Activated CD4-positive, CD25-positive, alpha-beta regulatory T cell treated with anti-CD3 and anti-CD28 coated beads, Interleukin-2, amount 50 U/mL, for 16 hours (primary cell): Measurements from ENCODE around the gene PLAGL1.

Experiments
- DNase-seq: peaks from one replicate; pipeline ENCODE4 v3.0.0-alpha.2; 2020; ENCODE audit warnings: low read depth, low spot score

PLAGL1 gene

GRCh38 chr6:143966312-143966711, 41.7 kb downstream of the PLAGL1 start:
- no peak for DNase-seq

GRCh38 chr6:143965503-143966171, 42.4 kb downstream of the PLAGL1 start:
- no peak for DNase-seq

- DNase-seq: no peak
Observed at GRCh38 chr6:143964674-143965081, 43.4 kb downstream of the PLAGL1 start.

- DNase-seq: no peak
Observed at GRCh38 chr6:143963158-143963919, 44.7 kb downstream of the PLAGL1 start.

GRCh38 chr6:143961886-143962878, 45.9 kb downstream of the PLAGL1 start:
- no peak for DNase-seq

- DNase-seq: no peak
Observed at GRCh38 chr6:143961066-143961465, 47.0 kb downstream of the PLAGL1 start.

- DNase-seq: no peak
Observed at GRCh38 chr6:143959927-143960326, 48.1 kb downstream of the PLAGL1 start.

- DNase-seq: no peak
Observed at GRCh38 chr6:143958839-143959399, 49.1 kb downstream of the PLAGL1 start.

GRCh38 chr6:143957679-143958274, 50.3 kb downstream of the PLAGL1 start:
- no peak for DNase-seq

GRCh38 chr6:143955971-143956370, 52.1 kb downstream of the PLAGL1 start:
- no peak for DNase-seq

- no peak for DNase-seq
Observed at GRCh38 chr6:143953922-143954321, 54.1 kb downstream of the PLAGL1 start.

GRCh38 chr6:143952947-143953701, 54.9 kb downstream of the PLAGL1 start:
- no peak for DNase-seq

- no peak for DNase-seq
Observed at GRCh38 chr6:143952060-143952778, 55.8 kb downstream of the PLAGL1 start.

- no peak for DNase-seq
Observed at GRCh38 chr6:143950875-143951274, 57.2 kb downstream of the PLAGL1 start.

- DNase-seq: no peak
Observed at GRCh38 chr6:143949962-143950361, 58.1 kb downstream of the PLAGL1 start.

- DNase-seq: no peak
Observed at GRCh38 chr6:143949535-143949934, 58.5 kb downstream of the PLAGL1 start.

- no peak for DNase-seq
Observed at GRCh38 chr6:143948208-143948607, 59.9 kb downstream of the PLAGL1 start.

GRCh38 chr6:143941852-143942627, 66.0 kb downstream of the PLAGL1 start:
- DNase-seq: peak; percentile 14

GRCh38 chr6:143940011-143940597, 68.0 kb downstream of the PLAGL1 start:
- DNase-seq: peak; percentile 21
